A673 (cell line): ENCODE measurements around the gene GLRA1.

Experiments used
- CTCF ChIP-seq: fragments of 300-800, 200-600 bp; sonication (generic); conservative IDR thresholded peaks from 2 replicates; pipeline ENCODE4 v1.5.1; 2017; ENCODE audit warnings: low read depth, mild to moderate bottlenecking, antibody characterized with exemption, low read length, moderate library complexity, mixed read lengths
- EZH2 ChIP-seq: fragments of 200-600 bp; sonication (generic); IDR thresholded peaks from 2 replicates; pipeline ENCODE4 v1.6.1; 2017; ENCODE audit warnings: borderline replicate concordance, low read depth, mild to moderate bottlenecking, mixed read lengths, antibody characterized with exemption, low read length; ENCODE audit not compliant: poor library complexity, severe bottlenecking

- TF ChIP-seq CTCF (no peak), EZH2 (no peak)
Measured at GRCh38 chr5:151855701-151856100, 69.0 kb downstream of the GLRA1 start.
